Measurements from ENCODE around the gene CAMP.

Gene CAMP

GRCh38 chr3:48214225-48214624 lies 9.1 kb upstream of the CAMP start:
- DNase-seq: no peak

- DNase-seq: no peak
These were observed 8.3 kb upstream of the CAMP start for GRCh38 chr3:48215019-48215418.

DNA sequence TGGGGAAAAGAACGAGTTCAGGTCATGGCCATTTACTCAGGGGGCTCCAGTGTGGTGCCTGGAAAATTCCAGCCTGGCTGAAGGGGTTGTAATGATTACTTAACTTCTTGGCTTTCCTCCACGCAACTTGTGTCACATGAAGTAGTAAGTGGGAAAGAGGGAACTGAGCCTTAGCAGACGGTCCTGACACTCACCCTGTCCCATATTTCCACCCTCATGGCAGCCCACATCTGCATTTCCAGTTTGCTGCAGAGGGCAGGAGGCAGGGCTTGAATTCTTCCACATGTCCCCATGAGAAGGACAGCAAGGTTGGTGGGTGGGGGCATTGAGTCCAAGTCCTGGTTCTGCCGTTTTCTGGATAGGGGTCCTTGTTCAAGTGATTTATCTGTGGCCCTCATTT lies 7.8 kb upstream of the CAMP start:
- peak; percentile 13 for DNase-seq

GRCh38 chr3:48215876-48216275 lies 7.4 kb upstream of the CAMP start:
- no peak for DNase-seq

GRCh38 chr3:48217449-48217848 lies 5.8 kb upstream of the CAMP start:
- DNase-seq: no peak

GRCh38 chr3:48218537-48218936 lies 4.8 kb upstream of the CAMP start:
- no peak for DNase-seq

GRCh38 chr3:48219543-48219942 lies 3.8 kb upstream of the CAMP start:
- no peak for DNase-seq

GRCh38 chr3:48220746-48221145 lies 2.5 kb upstream of the CAMP start:
- DNase-seq: no peak

GRCh38 chr3:48225587-48225986 lies 2.3 kb downstream of the CAMP start:
- DNase-seq: no peak

GRCh38 chr3:48226939-48227338 lies 3.6 kb downstream of the CAMP start:
- DNase-seq: no peak

- no peak for DNase-seq
These were observed 8.9 kb downstream of the CAMP start for GRCh38 chr3:48232232-48232631.

GRCh38 chr3:48232734-48233133 lies 9.4 kb downstream of the CAMP start:
- peak; percentile 44 for DNase-seq

DNA sequence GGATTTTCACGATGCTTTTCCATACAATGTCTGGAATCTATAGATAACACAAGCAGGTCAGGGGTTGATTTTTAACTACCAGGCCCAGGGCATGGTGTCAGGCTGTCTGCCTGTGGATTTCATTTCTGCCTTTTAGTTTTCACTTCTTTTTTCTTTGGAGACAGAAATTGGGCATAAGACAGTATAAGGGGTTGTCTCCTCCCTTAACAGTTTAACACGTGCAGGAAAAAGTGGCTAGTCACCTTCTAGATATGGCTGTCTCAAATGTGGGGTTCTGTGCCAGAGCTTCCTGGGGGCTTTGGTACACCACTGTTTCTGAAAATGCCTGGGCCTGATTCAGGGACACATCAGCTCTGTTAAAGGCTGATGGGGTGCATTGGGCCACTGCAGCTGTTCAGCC lies 10.2 kb downstream of the CAMP start:
- DNase-seq: no peak

DNA sequence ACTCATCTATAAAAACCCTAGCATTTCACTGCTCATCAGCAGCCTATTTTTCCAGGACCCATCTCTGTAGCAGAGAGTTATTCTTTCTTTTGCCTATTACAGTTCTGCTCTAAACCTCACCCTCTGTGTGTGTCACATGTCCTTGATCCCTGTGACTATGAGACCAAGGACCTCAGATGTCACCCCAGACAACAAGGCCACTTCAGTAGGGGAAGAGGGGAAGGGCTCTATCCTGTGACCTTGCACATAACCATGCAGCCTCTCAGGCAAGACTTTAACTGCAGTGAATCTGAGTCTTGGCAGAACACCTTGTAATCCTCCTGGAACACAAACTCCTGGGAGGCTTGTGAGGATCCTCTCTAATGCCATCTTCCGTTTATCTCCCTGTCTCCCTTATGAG lies 13.2 kb downstream of the CAMP start:
- DNase-seq: no peak

GRCh38 chr3:48238531-48239085 lies 15.3 kb downstream of the CAMP start:
- no peak for DNase-seq

GRCh38 chr3:48240000-48240963 lies 17.0 kb downstream of the CAMP start:
- DNase-seq: no peak

GRCh38 chr3:48241796-48242455 lies 18.6 kb downstream of the CAMP start:
- DNase-seq: no peak

DNA sequence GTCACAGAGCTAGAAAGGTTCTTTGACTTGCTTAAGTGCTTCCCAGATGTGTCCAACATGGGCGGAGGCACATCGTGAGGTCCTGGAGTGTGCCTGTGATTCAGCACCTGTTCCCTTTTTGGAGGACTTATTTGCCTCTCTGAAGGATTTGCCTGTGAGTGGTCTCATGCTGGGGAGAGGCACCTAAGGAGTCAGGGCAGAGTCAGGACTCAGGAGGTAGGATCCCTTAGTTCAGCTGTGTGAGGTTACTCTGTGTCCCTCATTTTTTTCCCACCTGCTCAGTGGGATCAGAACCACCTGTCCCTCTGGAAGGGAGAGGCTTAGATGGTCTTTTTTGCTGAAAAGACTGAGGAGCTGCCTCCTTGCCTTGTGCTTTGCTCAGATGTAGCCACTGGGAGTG lies 20.6 kb downstream of the CAMP start:
- no peak for DNase-seq

GRCh38 chr3:48244461-48244860 lies 21.2 kb downstream of the CAMP start:
- no peak for DNase-seq

DNA sequence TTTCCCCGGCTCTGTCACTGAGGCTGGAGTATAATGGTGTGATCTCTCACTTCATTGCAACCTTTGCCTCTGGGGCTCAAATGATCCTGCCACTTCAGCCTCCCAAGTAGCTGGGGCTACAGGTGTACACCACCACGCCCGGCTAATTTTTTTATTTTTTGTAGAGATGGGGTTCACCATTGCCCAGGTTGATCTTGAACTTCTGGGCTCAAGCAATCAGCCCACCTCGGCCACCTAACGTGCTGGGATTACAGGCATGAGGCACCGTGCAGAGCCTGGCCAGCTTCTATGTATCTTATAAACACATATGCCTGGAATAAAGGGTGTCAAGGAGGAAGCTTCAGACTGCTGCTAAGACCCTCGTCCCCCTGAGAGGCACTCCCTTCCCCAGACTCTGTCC lies 21.8 kb downstream of the CAMP start:
- DNase-seq: no peak

GRCh38 chr3:48247401-48247811 lies 24.1 kb downstream of the CAMP start:
- no peak for DNase-seq

DNA sequence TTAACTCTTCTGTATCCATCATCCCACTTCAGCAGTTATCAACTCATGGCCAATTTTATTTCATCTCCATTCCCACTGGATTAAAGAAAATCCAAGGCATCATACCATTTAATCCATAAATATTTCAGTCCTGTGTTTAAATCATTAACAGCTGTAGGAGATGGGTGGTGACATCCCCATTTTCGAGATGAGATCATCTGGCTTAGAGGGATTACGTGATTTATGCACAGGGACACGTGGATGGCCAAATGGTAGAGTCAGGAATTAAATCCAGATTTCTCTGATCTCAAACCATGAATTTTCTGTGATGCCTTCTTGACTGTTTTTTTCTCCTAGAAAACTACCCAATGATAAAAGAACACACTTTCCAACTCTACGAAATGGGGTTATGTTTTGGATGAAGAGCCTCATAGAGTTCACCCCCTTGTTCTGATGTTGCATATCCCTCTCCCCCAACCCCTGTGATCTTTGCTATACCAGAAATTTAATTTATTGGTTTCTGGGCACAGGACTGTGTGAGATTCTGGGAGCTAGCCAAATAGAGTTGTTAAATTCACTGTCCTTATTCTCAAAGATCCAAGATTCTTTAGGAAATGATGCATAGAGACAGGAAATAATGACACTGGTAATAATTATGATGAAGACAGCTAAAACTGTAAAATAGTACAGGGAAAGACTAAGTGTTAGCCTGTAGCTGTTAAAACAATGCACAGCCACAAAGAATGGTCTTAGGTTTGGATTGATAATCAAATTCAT lies 25.0 kb downstream of the CAMP start:
- no peak for DNase-seq

- no peak for DNase-seq
These were observed 33.3 kb downstream of the CAMP start for GRCh38 chr3:48256557-48256956.

All from right kidney (tissue), 1 donor.